Liver (tissue), 9 donors: ENCODE data around the gene MOK. TPM values are rescaled to one million over a fixed set of nuclear protein-coding genes. Genes with fewer than 3 reads are reported as not detected.

Experiments used
- DNase-seq: peaks from one replicate; pipeline ENCODE4 v3.0.0-alpha.2; 2017; ENCODE audit warnings: low spot score
- H3K27ac ChIP-seq, 2 donors: one replicate each; pipeline ENCODE4 v1.7.0; 2013; ENCODE audit warnings: inconsistent platforms in 2 of 2, low read length in 2 of 2, control low read depth in 1 of 2, low read depth in 1 of 2, mild to moderate bottlenecking in 1 of 2
- H3K27me3 ChIP-seq, 4 donors: one replicate each; pipeline versions ENCODE4 v1.6.1 to v1.7.0; 2013; ENCODE audit warnings: low read length in 3 of 4, inconsistent platforms in 1 of 4, mild to moderate bottlenecking in 1 of 4, moderate library complexity in 1 of 4; ENCODE audit not compliant: control insufficient read depth in 4 of 4, insufficient read depth in 4 of 4
- H3K36me3 ChIP-seq, 4 donors: one replicate each; pipeline versions ENCODE4 v1.6.1 to v1.7.0; 2013; ENCODE audit warnings: low read length in 3 of 4, mild to moderate bottlenecking in 3 of 4, low read depth in 1 of 4, moderate library complexity in 1 of 4; ENCODE audit not compliant: control insufficient read depth in 4 of 4, insufficient read depth in 3 of 4
- H3K4me1 ChIP-seq, 4 donors: one replicate each; pipeline versions ENCODE4 v1.6.1 to v1.7.0; 2013; ENCODE audit warnings: low read length in 3 of 4, mild to moderate bottlenecking in 3 of 4, moderate library complexity in 1 of 4; ENCODE audit not compliant: control insufficient read depth in 4 of 4, insufficient read depth in 4 of 4
- H3K4me3 ChIP-seq, 3 donors: one replicate each; pipeline versions ENCODE4 v1.6.1 to v1.7.0; 2013; ENCODE audit warnings: low read length in 3 of 3, control low read depth in 1 of 3, low read depth in 1 of 3, mild to moderate bottlenecking in 1 of 3
- H3K9ac ChIP-seq, 2 donors: one replicate each; pipeline ENCODE4 v1.7.0; 2013; ENCODE audit warnings: low read length in 2 of 2, mild to moderate bottlenecking in 2 of 2, moderate library complexity in 2 of 2, control low read depth in 1 of 2, low read depth in 1 of 2
- H3K9me3 ChIP-seq, 4 donors: one replicate each; pipeline versions ENCODE4 v1.6.1 to v1.7.0; 2013; ENCODE audit warnings: low read length in 3 of 4; ENCODE audit not compliant: control insufficient read depth in 4 of 4
- EGR1 ChIP-seq, 2 donors: IDR thresholded peaks; 2 replicates each; pipeline ENCODE4 v1.6.1; 2016 to 2018; ENCODE audit warnings: antibody characterized with exemption in 2 of 2, low read depth in 2 of 2
- FOXA1 ChIP-seq: IDR thresholded peaks from 2 replicates; pipeline ENCODE4 v1.6.1; 2016; ENCODE audit warnings: antibody characterized with exemption
- FOXA2 ChIP-seq: IDR thresholded peaks from 2 replicates; pipeline ENCODE4 v1.6.1; 2016; ENCODE audit warnings: antibody characterized with exemption
- GABPA ChIP-seq, 2 donors: IDR thresholded peaks in 1 of 2; conservative IDR thresholded peaks in 1 of 2; 2 replicates each; pipeline ENCODE4 v1.6.1; 2016; ENCODE audit warnings: antibody characterized with exemption in 2 of 2, mild to moderate bottlenecking in 1 of 2, moderate library complexity in 1 of 2
- HNF4A ChIP-seq, 2 donors: conservative IDR thresholded peaks; 2 replicates each; pipeline ENCODE4 v1.6.1; 2016; ENCODE audit warnings: antibody characterized with exemption in 2 of 2, mild to moderate bottlenecking in 2 of 2
- HNF4G ChIP-seq: IDR thresholded peaks from 2 replicates; pipeline ENCODE4 v1.6.1; 2016; ENCODE audit warnings: antibody characterized with exemption
- JUND ChIP-seq, 2 donors: IDR thresholded peaks; 2 replicates each; pipeline ENCODE4 v1.6.1; 2016; ENCODE audit warnings: antibody characterized with exemption in 2 of 2
- NR2F2 ChIP-seq: IDR thresholded peaks from 2 replicates; pipeline ENCODE4 v1.6.1; 2016; ENCODE audit warnings: antibody characterized with exemption
- RAD21 ChIP-seq, 2 donors: IDR thresholded peaks; 2 replicates each; pipeline ENCODE4 v1.6.1; 2016; ENCODE audit warnings: antibody characterized with exemption in 2 of 2, mild to moderate bottlenecking in 2 of 2
- RXRA ChIP-seq, 2 donors: IDR thresholded peaks; 2 replicates each; pipeline ENCODE4 v1.6.1; 2017 to 2018; ENCODE audit warnings: antibody characterized with exemption in 2 of 2, mild to moderate bottlenecking in 1 of 2
- SP1 ChIP-seq: IDR thresholded peaks from 2 replicates; pipeline ENCODE4 v1.6.1; 2018; ENCODE audit warnings: antibody characterized with exemption, mild to moderate bottlenecking
- TAF1 ChIP-seq: conservative IDR thresholded peaks from 2 replicates; pipeline ENCODE4 v1.6.1; 2016; ENCODE audit warnings: antibody characterized with exemption, mild to moderate bottlenecking
- YY1 ChIP-seq: IDR thresholded peaks from 2 replicates; pipeline ENCODE4 v1.6.1; 2016; ENCODE audit warnings: antibody characterized with exemption, mild to moderate bottlenecking
- WGBS: extraction: QIAGEN DNeasy Blood & Tissue Kit; methylation state at CpG from one replicate; pipeline ENCODE4 v1.1.7; 2013; 5-methylcytosine and 5-hydroxymethylcytosine counted together
- polyA plus RNA-seq, 2 donors: library from polyadenylated mRNA; stranded (reverse) in 1 of 2; unstranded in 1 of 2; fragments of 200-250 nt in 1 of 2; fragments of >200 nt in 1 of 2; fragmentation: Nextera tagmentation in 1 of 2; extraction: Ambion mirVana in 1 of 2; gene quantifications; one replicate each; pipeline versions ENCODE4 v1.2.1 to v1.2.3, GENCODE V29; 2013 to 2015
- total RNA-seq, 2 donors: library from RNA; depleted of rRNA; stranded (reverse); fragments of >200 nt; gene quantifications; one replicate each; pipeline ENCODE4 v1.2.3, GENCODE V29; 2014
- TF ChIP-seq, protein P1 (sequence below): IDR thresholded peaks from 2 replicates; pipeline ENCODE4 v1.6.1; 2016; ENCODE audit warnings: antibody characterized with exemption
- TF ChIP-seq, protein P2 (sequence below): IDR thresholded peaks from 2 replicates; pipeline ENCODE4 v1.6.1; 2016; ENCODE audit warnings: antibody characterized with exemption
- TF ChIP-seq, protein P3 (sequence below): IDR thresholded peaks from 2 replicates; pipeline ENCODE4 v1.6.1; 2016; ENCODE audit warnings: antibody characterized with exemption
- TF ChIP-seq, protein P4 (sequence below): fragments of 150-350 bp; IDR thresholded peaks from 2 replicates; pipeline ENCODE4 v1.5.1; 2017; ENCODE audit warnings: improper control_type of control experiment, low read depth, low read length; ENCODE audit not compliant: missing input control
- TF ChIP-seq, protein P5 (sequence below): IDR thresholded peaks from 2 replicates; pipeline ENCODE4 v1.6.1; 2016; ENCODE audit warnings: antibody characterized with exemption, mild to moderate bottlenecking
- donor health status: healthy.
- donor health status: healthy.
- donor health status: healthy.
- donor health status: healthy.
- donor health status: healthy.

MOK gene
- total and polyA plus RNA-seq, 4 donors, result 2.4 to 6.4 (median 2.9) TPM

DNA sequence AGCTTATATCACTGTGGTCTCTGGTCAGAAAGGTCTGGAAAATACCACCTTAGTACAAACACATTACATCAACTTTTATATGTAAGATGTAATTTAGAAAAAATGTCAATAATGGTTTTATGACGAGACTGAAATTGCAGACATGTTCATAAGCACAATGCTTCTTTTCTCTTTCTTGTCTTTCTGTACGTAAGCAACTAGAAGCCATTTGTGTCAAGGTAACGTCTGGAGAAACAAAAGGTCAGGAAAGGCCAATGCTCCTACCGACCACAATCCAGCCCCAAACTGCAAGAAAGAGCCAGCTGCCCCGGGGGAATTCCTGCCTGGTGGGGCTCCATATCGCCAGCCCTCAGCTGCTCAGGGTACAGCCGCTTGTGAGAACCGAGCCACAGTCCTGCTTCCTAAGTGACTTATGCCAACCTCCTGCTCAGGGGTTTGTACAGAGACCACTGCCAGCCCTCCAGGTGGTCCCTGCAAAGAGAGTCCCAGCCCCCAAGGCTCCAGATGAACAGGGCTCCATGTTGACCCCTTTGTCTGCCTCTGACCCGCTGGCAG is 20.9 kb upstream of the MOK start:
- Histone ChIP-seq H3K27me3 (no peaks in the 10 kb centered on the region), H3K4me3 (no peak overlapping the region), H3K9ac (no peak overlapping the region), H3K9me3 (no peaks in the 10 kb centered on the region), H3K27ac (no peak overlapping the region), H3K36me3 (peaks cover 0 to 5% (median 0%) of the 10 kb centered on the region in 4 donors), H3K4me1 (peaks cover 2 to 14% (median 11%) of the 10 kb centered on the region in 4 donors)
- 87% methylated on average over 9 of the region's 9 CpGs for WGBS
- no peak for DNase-seq
- no peak for TF ChIP-seq YY1
- TF ChIP-seq RAD21 (IDR thresholded peaks at IDR 0.05), result no peak
- TF ChIP-seq FOXA1, result no peak
- TF ChIP-seq, protein P1, sequence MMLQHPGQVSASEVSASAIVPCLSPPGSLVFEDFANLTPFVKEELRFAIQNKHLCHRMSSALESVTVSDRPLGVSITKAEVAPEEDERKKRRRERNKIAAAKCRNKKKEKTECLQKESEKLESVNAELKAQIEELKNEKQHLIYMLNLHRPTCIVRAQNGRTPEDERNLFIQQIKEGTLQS, result no peak
- TF ChIP-seq, protein P2, sequence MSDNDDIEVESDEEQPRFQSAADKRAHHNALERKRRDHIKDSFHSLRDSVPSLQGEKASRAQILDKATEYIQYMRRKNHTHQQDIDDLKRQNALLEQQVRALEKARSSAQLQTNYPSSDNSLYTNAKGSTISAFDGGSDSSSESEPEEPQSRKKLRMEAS, result no peak
- TF ChIP-seq NR2F2, result no peak
- TF ChIP-seq RXRA (IDR thresholded peaks at IDR 0.05), result no peak

DNA sequence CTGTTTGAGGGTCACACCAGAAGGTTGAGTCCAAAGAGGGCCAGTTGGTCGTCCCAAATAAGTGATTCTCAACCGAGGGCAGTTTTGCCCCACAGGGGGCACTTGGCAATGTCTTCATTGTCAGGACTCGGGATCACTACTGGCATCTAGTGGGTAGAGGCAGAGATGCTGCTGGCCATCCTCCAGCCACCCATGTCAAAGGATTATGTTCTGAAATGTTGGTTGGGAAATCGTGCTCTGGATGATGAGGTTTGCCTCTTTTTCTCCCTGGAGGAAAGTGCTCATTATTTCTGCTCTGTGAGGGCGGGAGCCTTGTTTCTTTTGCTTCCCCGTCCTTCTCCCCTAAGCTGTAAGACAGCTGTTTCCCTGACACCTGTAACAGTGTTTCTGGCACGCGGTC is 18.1 kb upstream of the MOK start:
- H3K4me3 ChIP-seq, result no peak overlapping the region
- peaks cover 4 to 30% (median 22%) of the 10 kb centered on the region in 4 donors for H3K4me1 ChIP-seq
- H3K36me3 ChIP-seq, result peaks cover 0 to 5% (median 0%) of the 10 kb centered on the region in 4 donors
- no peak overlapping the region for H3K27ac ChIP-seq
- WGBS, result 34% methylated on average over 8 of the region's 8 CpGs
- peak; percentile 20 for TF ChIP-seq SP1
- TF ChIP-seq RXRA (IDR thresholded peaks at IDR 0.05), result no peak
- TF ChIP-seq NR2F2, result no peak
- TF ChIP-seq HNF4G, result no peak
- no peak for TF ChIP-seq GABPA (IDR thresholded peaks at IDR 0.05 in 1 of 2, conservative IDR thresholded peaks at IDR 0.05 in 1 of 2)
- TF ChIP-seq YY1, result peak; percentile 34
- TF ChIP-seq JUND (IDR thresholded peaks at IDR 0.05), result no peak
- TF ChIP-seq, protein P3, sequence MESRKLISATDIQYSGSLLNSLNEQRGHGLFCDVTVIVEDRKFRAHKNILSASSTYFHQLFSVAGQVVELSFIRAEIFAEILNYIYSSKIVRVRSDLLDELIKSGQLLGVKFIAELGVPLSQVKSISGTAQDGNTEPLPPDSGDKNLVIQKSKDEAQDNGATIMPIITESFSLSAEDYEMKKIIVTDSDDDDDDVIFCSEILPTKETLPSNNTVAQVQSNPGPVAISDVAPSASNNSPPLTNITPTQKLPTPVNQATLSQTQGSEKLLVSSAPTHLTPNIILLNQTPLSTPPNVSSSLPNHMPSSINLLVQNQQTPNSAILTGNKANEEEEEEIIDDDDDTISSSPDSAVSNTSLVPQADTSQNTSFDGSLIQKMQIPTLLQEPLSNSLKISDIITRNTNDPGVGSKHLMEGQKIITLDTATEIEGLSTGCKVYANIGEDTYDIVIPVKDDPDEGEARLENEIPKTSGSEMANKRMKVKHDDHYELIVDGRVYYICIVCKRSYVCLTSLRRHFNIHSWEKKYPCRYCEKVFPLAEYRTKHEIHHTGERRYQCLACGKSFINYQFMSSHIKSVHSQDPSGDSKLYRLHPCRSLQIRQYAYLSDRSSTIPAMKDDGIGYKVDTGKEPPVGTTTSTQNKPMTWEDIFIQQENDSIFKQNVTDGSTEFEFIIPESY, result no peak
- no peak for TF ChIP-seq TAF1
- TF ChIP-seq, protein P4, sequence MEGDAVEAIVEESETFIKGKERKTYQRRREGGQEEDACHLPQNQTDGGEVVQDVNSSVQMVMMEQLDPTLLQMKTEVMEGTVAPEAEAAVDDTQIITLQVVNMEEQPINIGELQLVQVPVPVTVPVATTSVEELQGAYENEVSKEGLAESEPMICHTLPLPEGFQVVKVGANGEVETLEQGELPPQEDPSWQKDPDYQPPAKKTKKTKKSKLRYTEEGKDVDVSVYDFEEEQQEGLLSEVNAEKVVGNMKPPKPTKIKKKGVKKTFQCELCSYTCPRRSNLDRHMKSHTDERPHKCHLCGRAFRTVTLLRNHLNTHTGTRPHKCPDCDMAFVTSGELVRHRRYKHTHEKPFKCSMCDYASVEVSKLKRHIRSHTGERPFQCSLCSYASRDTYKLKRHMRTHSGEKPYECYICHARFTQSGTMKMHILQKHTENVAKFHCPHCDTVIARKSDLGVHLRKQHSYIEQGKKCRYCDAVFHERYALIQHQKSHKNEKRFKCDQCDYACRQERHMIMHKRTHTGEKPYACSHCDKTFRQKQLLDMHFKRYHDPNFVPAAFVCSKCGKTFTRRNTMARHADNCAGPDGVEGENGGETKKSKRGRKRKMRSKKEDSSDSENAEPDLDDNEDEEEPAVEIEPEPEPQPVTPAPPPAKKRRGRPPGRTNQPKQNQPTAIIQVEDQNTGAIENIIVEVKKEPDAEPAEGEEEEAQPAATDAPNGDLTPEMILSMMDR, result peak; percentile 54
- TF ChIP-seq, protein P2, result peak; percentile 23
- TF ChIP-seq FOXA1, result no peak
- TF ChIP-seq, protein P1, result no peak
- TF ChIP-seq, protein P5, sequence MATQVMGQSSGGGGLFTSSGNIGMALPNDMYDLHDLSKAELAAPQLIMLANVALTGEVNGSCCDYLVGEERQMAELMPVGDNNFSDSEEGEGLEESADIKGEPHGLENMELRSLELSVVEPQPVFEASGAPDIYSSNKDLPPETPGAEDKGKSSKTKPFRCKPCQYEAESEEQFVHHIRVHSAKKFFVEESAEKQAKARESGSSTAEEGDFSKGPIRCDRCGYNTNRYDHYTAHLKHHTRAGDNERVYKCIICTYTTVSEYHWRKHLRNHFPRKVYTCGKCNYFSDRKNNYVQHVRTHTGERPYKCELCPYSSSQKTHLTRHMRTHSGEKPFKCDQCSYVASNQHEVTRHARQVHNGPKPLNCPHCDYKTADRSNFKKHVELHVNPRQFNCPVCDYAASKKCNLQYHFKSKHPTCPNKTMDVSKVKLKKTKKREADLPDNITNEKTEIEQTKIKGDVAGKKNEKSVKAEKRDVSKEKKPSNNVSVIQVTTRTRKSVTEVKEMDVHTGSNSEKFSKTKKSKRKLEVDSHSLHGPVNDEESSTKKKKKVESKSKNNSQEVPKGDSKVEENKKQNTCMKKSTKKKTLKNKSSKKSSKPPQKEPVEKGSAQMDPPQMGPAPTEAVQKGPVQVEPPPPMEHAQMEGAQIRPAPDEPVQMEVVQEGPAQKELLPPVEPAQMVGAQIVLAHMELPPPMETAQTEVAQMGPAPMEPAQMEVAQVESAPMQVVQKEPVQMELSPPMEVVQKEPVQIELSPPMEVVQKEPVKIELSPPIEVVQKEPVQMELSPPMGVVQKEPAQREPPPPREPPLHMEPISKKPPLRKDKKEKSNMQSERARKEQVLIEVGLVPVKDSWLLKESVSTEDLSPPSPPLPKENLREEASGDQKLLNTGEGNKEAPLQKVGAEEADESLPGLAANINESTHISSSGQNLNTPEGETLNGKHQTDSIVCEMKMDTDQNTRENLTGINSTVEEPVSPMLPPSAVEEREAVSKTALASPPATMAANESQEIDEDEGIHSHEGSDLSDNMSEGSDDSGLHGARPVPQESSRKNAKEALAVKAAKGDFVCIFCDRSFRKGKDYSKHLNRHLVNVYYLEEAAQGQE, result no peak
- TF ChIP-seq FOXA2, result no peak
- peak; percentile 64 to 72 for TF ChIP-seq RAD21 (IDR thresholded peaks at IDR 0.05)
- peak; percentile 22 to 41 for TF ChIP-seq HNF4A (conservative IDR thresholded peaks at IDR 0.05)
- no peak for TF ChIP-seq EGR1 (IDR thresholded peaks at IDR 0.05; ENCODE audit: low read depth in 2 of 2)
- no peaks in the 10 kb centered on the region for H3K9me3 ChIP-seq
- no peaks in the 10 kb centered on the region for H3K27me3 ChIP-seq
- no peak for DNase-seq
- H3K9ac ChIP-seq, result no peak overlapping the region
